GM12878 (cell line): ENCODE results near the gene LEF1. TPM values are rescaled to one million over a fixed set of nuclear protein-coding genes. Genes with fewer than 3 reads are reported as not detected.

Source experiments
- ATAC-seq: fragments of 200-7000 bp; cut with Tn5 transposase; 3 replicates; pipeline ENCODE4 v1.9.1; 2020; ENCODE audit warnings: mild to moderate bottlenecking, moderate library complexity
- BruUV-seq: library from RNA; stranded (reverse); fragments of 400-500 nt; replicated peaks from 2 replicates; lab custom pipeline; 2021; lab: Mats Ljungman, UMichigan
- CTCF ChIA-PET: fragments of 300-600 bp; sonication (Branson Sonifier 250); formaldehyde crosslinking; extraction: SDS; loops from one replicate; lab custom pipeline; 2021; ENCODE audit warnings: inconsistent platforms; lab: Yijun Ruan, JAX
- POLR2A ChIA-PET: fragments of 350-600 bp; formaldehyde crosslinking; extraction: SDS; loops from one replicate; lab custom pipeline; 2021; ENCODE audit warnings: inconsistent platforms; lab: Charles Lee
- RAD21 ChIA-PET: fragments of 300-600 bp; sonication (Branson Sonifier 250); formaldehyde crosslinking; loops from one replicate; lab custom pipeline; 2023; ENCODE audit warnings: antibody characterized with exemption; ENCODE audit not compliant: unreplicated experiment; lab: Charles Lee
- SMC1A ChIA-PET: fragments of 300-600 bp; sonication (Branson Sonifier 250); formaldehyde crosslinking; loops from one replicate; lab custom pipeline; 2023; ENCODE audit not compliant: unreplicated experiment, uncharacterized antibody; lab: Charles Lee
- DNase-seq: peaks from one replicate; pipeline ENCODE4 v3.0.0-alpha.2; 2011; ENCODE audit warnings: low read depth, low spot score
- FAIRE-seq: peaks from 3 replicates; lab custom pipeline; 2011; peaks lifted over from hg19 to GRCh38; lab: Jason Lieb, UNC
- H2AFZ ChIP-seq: 2 replicates; pipeline ENCODE4 v1.6.0; 2011; ENCODE audit warnings: low read depth, low read length, control low read depth; ENCODE audit not compliant: control insufficient read depth
- H3K27ac ChIP-seq: 2 replicates; pipeline ENCODE4 v1.5.1; 2011; ENCODE audit warnings: control low read depth; ENCODE audit not compliant: control insufficient read depth, insufficient read depth
- H3K27me3 ChIP-seq, 2 experiments: replicated peaks in 1 of 2; 2 replicates each; pipeline versions ENCODE4 v1.6.0 to v1.6.1; 2011; ENCODE audit warnings: low read length in 1 of 2; ENCODE audit not compliant: control insufficient read depth in 2 of 2, insufficient read depth in 2 of 2
- H3K36me3 ChIP-seq, 2 experiments: 2 replicates each; pipeline ENCODE4 v1.5.1; 2011; ENCODE audit warnings: low read length in 1 of 2; ENCODE audit not compliant: control insufficient read depth in 2 of 2, insufficient read depth in 2 of 2
- H3K4me1 ChIP-seq: 2 replicates; pipeline ENCODE4 v1.6.1; 2011; ENCODE audit warnings: mild to moderate bottlenecking, low read length, moderate library complexity, mixed read lengths; ENCODE audit not compliant: control insufficient read depth, insufficient read depth
- H3K4me2 ChIP-seq: 2 replicates; pipeline ENCODE4 v1.6.0; 2011; ENCODE audit warnings: control low read depth; ENCODE audit not compliant: control insufficient read depth, insufficient read depth
- H3K4me3 ChIP-seq: fragments of 200-600 bp; sonication (generic); 2 replicates; pipeline ENCODE4 v1.5.1; 2016
- H3K79me2 ChIP-seq: 2 replicates; pipeline ENCODE4 v1.6.0; 2011; ENCODE audit warnings: low read length; ENCODE audit not compliant: control insufficient read depth, insufficient read depth
- H3K9ac ChIP-seq: 2 replicates; pipeline ENCODE4 v1.8.0; 2011; ENCODE audit warnings: low read length, control low read depth, mixed read lengths; ENCODE audit not compliant: control insufficient read depth, insufficient read depth
- H3K9me3 ChIP-seq: replicated peaks from 3 replicates; pipeline ENCODE4 v1.5.1; 2011; ENCODE audit warnings: mild to moderate bottlenecking, low read length; ENCODE audit not compliant: control insufficient read depth, insufficient read depth
- H4K20me1 ChIP-seq: 2 replicates; pipeline ENCODE4 v1.6.0; 2011; ENCODE audit not compliant: control insufficient read depth, insufficient read depth
- CUX1 ChIP-seq: IDR thresholded peaks from 2 replicates; pipeline ENCODE4 v1.6.1; 2012; ENCODE audit warnings: improper control_type of control experiment, low read depth, low read length; ENCODE audit not compliant: insufficient replicate concordance
- MAX ChIP-seq: IDR thresholded peaks from 2 replicates; pipeline ENCODE4 v1.6.1; 2012; ENCODE audit warnings: low read depth, low read length, improper control_type of control experiment
- NFIC ChIP-seq: IDR thresholded peaks from 2 replicates; pipeline ENCODE4 v1.6.1; 2012; ENCODE audit warnings: low read depth, mild to moderate bottlenecking, inconsistent platforms, low read length, moderate library complexity
- SREBF2 ChIP-seq: IDR thresholded peaks from 2 replicates; pipeline ENCODE4 v1.6.1; 2012; ENCODE audit warnings: mild to moderate bottlenecking, low read length
- STAT3 ChIP-seq: IDR thresholded peaks from 2 replicates; pipeline ENCODE4 v1.6.1; 2011; ENCODE audit warnings: low read depth, low read length, improper control_type of control experiment
- whole genome bisulfite sequencing: methylation state at CpG from one replicate; pipeline ENCODE4 v1.1.6; 2016; ENCODE audit warnings: low lambda C conversion rate; ENCODE audit not compliant: insufficient replicate concordance, insufficient coverage; ENCODE audit errors: missing lambda C conversion rate; 5-methylcytosine and 5-hydroxymethylcytosine counted together
- in situ Hi-C: fragments of 300-500 bp; cut with MboI; formaldehyde crosslinking; loops from 9 replicates; pipeline ENCODE4 v1.14.3; 2018; ENCODE audit warnings: mixed read lengths
- intact Hi-C: fragments of 100-400 bp; cut with micrococcal nuclease; formaldehyde crosslinking; loops from one replicate; pipeline ENCODE4 v1.14.2; 2022; ENCODE audit not compliant: unreplicated experiment
- polyA plus RNA-seq, 11 experiments: library from polyadenylated mRNA; depleted of rRNA in 4 of 11; unstranded in 6 of 11; stranded (reverse) in 5 of 11; fragments of >200 nt; fragmentation: Nextera tagmentation in 4 of 11; fragmentation: Illumina TruSeq in 1 of 11; extraction: Ambion mirVana in 4 of 11; extraction: Trizol in 1 of 11; gene quantifications; 1 replicate in 1 of 11; 2 replicates in 10 of 11; pipeline versions ENCODE4 v1.2.1 to v1.2.3, GENCODE V29; 2011 to 2016; ENCODE audit warnings: inconsistent platforms in 2 of 11, missing spikeins in 2 of 11, low read depth in 1 of 11
- total RNA-seq, 4 experiments: library from RNA; depleted of rRNA in 3 of 4; stranded (reverse); fragments of >200 nt in 3 of 4; fragmentation: Illumina TruSeq in 1 of 4; extraction: Trizol in 1 of 4; gene quantifications; 2 replicates each; pipeline versions ENCODE4 v1.2.1 to v1.2.3, GENCODE V29; 2013 to 2021
- TF ChIP-seq, protein P1 (sequence below): fragments of 450-650 bp; formaldehyde crosslinking; IDR thresholded peaks from 2 replicates; pipeline ENCODE4 v1.4.0; 2020; ENCODE audit warnings: mild to moderate bottlenecking, moderate library complexity
- TF ChIP-seq, protein P2 (sequence below): IDR thresholded peaks from 2 replicates; pipeline ENCODE4 v1.6.1; 2012; ENCODE audit warnings: low read depth, low read length, improper control_type of control experiment

The LEF1 gene
- total and polyA plus RNA-seq, 10 of the 15 experiments (the other 5 are each of a cell fraction or from before 2014, with no cell fraction given) = 10.2 to 38.1 (median 19.5) TPM

- Histone ChIP-seq H3K27me3 (no peaks in the 10 kb centered on the region), H3K36me3 (no peaks in the 10 kb centered on the region), H3K27ac (no peak overlapping the region), H3K4me1 (no peaks in the 10 kb centered on the region), H3K79me2 (no peaks in the 10 kb centered on the region), H3K9ac (no peak overlapping the region), H3K4me3 (no peak overlapping the region), H2AFZ (no peak overlapping the region), H3K9me3 (no peaks in the 10 kb centered on the region), H4K20me1 (no peaks in the 10 kb centered on the region), H3K4me2 (no peak overlapping the region)
- SMC1A ChIA-PET = interaction anchor here (0.6 to 2.1 kb wide), 8 partner anchors 17 to 517 kb away, joined by 3 to 6 read pairs (median 3); no protein-coding TSS in a partner anchor
- no peak for DNase-seq
- 91% methylated on average over 3 of the region's 3 CpGs for WGBS
- in situ Hi-C loops = no loop called here
- BruUV-seq = no TSS peak
- RAD21 ChIA-PET = interaction anchor here (0.8 to 1.0 kb wide), 2 partner anchors 21 to 126 kb away, joined by 3 read pairs; no protein-coding TSS in a partner anchor
- no peak for FAIRE-seq
- TF ChIP-seq SREBF2 = no peak
- TF ChIP-seq MAX = no peak
- no peak for TF ChIP-seq NFIC
- TF ChIP-seq CUX1 = no peak
- no peak for TF ChIP-seq STAT3
- TF ChIP-seq, protein P1, sequence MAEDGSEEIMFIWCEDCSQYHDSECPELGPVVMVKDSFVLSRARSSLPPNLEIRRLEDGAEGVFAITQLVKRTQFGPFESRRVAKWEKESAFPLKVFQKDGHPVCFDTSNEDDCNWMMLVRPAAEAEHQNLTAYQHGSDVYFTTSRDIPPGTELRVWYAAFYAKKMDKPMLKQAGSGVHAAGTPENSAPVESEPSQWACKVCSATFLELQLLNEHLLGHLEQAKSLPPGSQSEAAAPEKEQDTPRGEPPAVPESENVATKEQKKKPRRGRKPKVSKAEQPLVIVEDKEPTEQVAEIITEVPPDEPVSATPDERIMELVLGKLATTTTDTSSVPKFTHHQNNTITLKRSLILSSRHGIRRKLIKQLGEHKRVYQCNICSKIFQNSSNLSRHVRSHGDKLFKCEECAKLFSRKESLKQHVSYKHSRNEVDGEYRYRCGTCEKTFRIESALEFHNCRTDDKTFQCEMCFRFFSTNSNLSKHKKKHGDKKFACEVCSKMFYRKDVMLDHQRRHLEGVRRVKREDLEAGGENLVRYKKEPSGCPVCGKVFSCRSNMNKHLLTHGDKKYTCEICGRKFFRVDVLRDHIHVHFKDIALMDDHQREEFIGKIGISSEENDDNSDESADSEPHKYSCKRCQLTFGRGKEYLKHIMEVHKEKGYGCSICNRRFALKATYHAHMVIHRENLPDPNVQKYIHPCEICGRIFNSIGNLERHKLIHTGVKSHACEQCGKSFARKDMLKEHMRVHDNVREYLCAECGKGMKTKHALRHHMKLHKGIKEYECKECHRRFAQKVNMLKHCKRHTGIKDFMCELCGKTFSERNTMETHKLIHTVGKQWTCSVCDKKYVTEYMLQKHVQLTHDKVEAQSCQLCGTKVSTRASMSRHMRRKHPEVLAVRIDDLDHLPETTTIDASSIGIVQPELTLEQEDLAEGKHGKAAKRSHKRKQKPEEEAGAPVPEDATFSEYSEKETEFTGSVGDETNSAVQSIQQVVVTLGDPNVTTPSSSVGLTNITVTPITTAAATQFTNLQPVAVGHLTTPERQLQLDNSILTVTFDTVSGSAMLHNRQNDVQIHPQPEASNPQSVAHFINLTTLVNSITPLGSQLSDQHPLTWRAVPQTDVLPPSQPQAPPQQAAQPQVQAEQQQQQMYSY (CRISPR knock-in tag) = no peak
- TF ChIP-seq, protein P2, sequence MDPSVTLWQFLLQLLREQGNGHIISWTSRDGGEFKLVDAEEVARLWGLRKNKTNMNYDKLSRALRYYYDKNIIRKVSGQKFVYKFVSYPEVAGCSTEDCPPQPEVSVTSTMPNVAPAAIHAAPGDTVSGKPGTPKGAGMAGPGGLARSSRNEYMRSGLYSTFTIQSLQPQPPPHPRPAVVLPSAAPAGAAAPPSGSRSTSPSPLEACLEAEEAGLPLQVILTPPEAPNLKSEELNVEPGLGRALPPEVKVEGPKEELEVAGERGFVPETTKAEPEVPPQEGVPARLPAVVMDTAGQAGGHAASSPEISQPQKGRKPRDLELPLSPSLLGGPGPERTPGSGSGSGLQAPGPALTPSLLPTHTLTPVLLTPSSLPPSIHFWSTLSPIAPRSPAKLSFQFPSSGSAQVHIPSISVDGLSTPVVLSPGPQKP = no peak
- POLR2A ChIA-PET = interaction anchor here (0.5 kb wide), 1 partner anchor 15 kb away, joined by 3 read pairs; no protein-coding TSS in a partner anchor
- intact Hi-C loops = no loop called here
- ATAC-seq = no peak
- CTCF ChIA-PET = interaction anchor here (0.8 to 4.5 kb wide), 8 partner anchors 9 to 517 kb away, joined by 3 to 22 read pairs (median 6); no protein-coding TSS in a partner anchor
Measured at GRCh38 chr4:108055787-108056186, 112.9 kb downstream of the LEF1 start.
